Breast epithelium (tissue), 3 donors: ENCODE results near the gene NBEAL2.

Source experiments
- POLR2A ChIP-seq: fragments of 450-650 bp; IDR thresholded peaks from one replicate; pipeline ENCODE4 v1.6.1; 2016; ENCODE audit warnings: antibody characterized with exemption, mild to moderate bottlenecking, moderate library complexity
- TF ChIP-seq, protein P1 (sequence below), 3 donors: fragments of 450-650 bp; IDR thresholded peaks; one replicate each; pipeline ENCODE4 v1.5.1; 2016 to 2017; ENCODE audit warnings: antibody characterized with exemption in 3 of 3, mild to moderate bottlenecking in 3 of 3, moderate library complexity in 3 of 3

DNA sequence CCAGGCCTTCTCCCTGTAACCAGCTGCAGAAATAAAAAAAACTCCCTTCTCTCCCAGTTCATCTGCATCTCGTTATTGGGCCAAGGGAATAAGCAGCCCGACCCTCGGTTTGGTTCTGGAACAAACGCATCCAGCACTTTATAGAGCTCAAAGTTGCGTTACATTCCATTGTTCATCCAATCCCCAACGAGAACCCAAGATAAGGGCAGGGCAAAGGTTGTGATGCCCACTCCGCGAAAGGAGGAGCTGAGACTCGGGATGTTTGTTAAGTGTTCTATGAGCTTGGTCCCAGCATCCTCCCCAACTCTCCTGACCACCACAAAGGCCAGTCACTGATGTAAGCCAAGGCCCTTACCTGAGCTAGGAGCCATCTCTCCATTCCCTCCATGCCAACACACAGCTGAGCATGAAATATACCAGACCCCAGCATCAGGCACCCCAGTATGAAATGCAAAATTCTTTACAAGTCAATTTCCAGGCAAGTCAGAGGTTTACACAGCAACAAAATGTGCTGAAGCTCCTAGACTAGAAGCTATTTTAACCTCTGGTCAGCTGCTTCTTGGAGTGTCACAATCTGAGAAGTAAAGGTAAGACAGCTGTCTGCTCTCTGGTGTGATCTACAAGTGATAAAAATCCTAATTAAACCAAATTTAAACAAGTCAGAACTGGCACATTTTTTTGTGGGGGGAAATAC, 20.9 kb upstream of the NBEAL2 start:
- TF ChIP-seq, protein P1, sequence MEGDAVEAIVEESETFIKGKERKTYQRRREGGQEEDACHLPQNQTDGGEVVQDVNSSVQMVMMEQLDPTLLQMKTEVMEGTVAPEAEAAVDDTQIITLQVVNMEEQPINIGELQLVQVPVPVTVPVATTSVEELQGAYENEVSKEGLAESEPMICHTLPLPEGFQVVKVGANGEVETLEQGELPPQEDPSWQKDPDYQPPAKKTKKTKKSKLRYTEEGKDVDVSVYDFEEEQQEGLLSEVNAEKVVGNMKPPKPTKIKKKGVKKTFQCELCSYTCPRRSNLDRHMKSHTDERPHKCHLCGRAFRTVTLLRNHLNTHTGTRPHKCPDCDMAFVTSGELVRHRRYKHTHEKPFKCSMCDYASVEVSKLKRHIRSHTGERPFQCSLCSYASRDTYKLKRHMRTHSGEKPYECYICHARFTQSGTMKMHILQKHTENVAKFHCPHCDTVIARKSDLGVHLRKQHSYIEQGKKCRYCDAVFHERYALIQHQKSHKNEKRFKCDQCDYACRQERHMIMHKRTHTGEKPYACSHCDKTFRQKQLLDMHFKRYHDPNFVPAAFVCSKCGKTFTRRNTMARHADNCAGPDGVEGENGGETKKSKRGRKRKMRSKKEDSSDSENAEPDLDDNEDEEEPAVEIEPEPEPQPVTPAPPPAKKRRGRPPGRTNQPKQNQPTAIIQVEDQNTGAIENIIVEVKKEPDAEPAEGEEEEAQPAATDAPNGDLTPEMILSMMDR (IDR thresholded peaks at IDR 0.05) = no peak
- no peak for TF ChIP-seq POLR2A
